ENCODE measurements around the gene ZXDC.

ZXDC gene

GRCh38 chr3:126498929-126499328 is 23.2 kb upstream of the ZXDC start:
- TF ChIP-seq CTCF (IDR thresholded peaks at IDR 0.05; ENCODE audit: poor library complexity, severe bottlenecking) = no peak
- no peaks in the 10 kb centered on the region for H3K4me1 ChIP-seq (ENCODE audit: insufficient read depth, poor library complexity, severe bottlenecking)

GRCh38 chr3:126498461-126498860 is 22.8 kb upstream of the ZXDC start:
- no peak for DNase-seq (ENCODE audit: low spot score)
- TF ChIP-seq CTCF (IDR thresholded peaks at IDR 0.05; ENCODE audit: poor library complexity, severe bottlenecking) = no peak
- no peak overlapping the region for H3K4me3 ChIP-seq (ENCODE audit: severe bottlenecking)
- no peaks in the 10 kb centered on the region for H3K27me3 ChIP-seq (ENCODE audit: insufficient read depth, poor library complexity, severe bottlenecking)
- ATAC-seq (ENCODE audit: low read depth) = no peak
- H3K4me1 ChIP-seq (ENCODE audit: insufficient read depth, poor library complexity, severe bottlenecking) = no peaks in the 10 kb centered on the region
- H3K27ac ChIP-seq (ENCODE audit: poor library complexity, severe bottlenecking) = no peak overlapping the region
- H3K9me3 ChIP-seq (ENCODE audit: severe bottlenecking) = no peaks in the 10 kb centered on the region
- H3K36me3 ChIP-seq (ENCODE audit: low read depth) = no peaks in the 10 kb centered on the region

More at GRCh38 chr3:126498929-126499328, 23.2 kb upstream of the ZXDC start:
- ATAC-seq (ENCODE audit: low read depth) = no peak
- Histone ChIP-seq H3K27me3 (ENCODE audit: insufficient read depth, poor library complexity, severe bottlenecking) (no peaks in the 10 kb centered on the region), H3K9me3 (ENCODE audit: severe bottlenecking) (no peaks in the 10 kb centered on the region), H3K4me3 (ENCODE audit: severe bottlenecking) (no peak overlapping the region), H3K27ac (ENCODE audit: poor library complexity, severe bottlenecking) (no peak overlapping the region), H3K36me3 (ENCODE audit: low read depth) (no peaks in the 10 kb centered on the region)
- no peak for DNase-seq (ENCODE audit: low spot score)

- ATAC-seq (ENCODE audit: low read depth) = no peak
Measured at GRCh38 chr3:126497956-126498355, 22.3 kb upstream of the ZXDC start.

GRCh38 chr3:126496894-126497850 is 21.5 kb upstream of the ZXDC start:
- Histone ChIP-seq H3K27ac (ENCODE audit: poor library complexity, severe bottlenecking) (no peak overlapping the region), H3K9me3 (ENCODE audit: severe bottlenecking) (no peaks in the 10 kb centered on the region), H3K4me1 (ENCODE audit: insufficient read depth, poor library complexity, severe bottlenecking) (no peaks in the 10 kb centered on the region), H3K36me3 (ENCODE audit: low read depth) (no peaks in the 10 kb centered on the region), H3K4me3 (ENCODE audit: severe bottlenecking) (no peak overlapping the region), H3K27me3 (ENCODE audit: insufficient read depth, poor library complexity, severe bottlenecking) (no peaks in the 10 kb centered on the region)
- no peak for TF ChIP-seq CTCF (IDR thresholded peaks at IDR 0.05; ENCODE audit: poor library complexity, severe bottlenecking)
- no peak for ATAC-seq (ENCODE audit: low read depth)
- DNase-seq (ENCODE audit: low spot score) = no peak

More at GRCh38 chr3:126497956-126498355, 22.3 kb upstream of the ZXDC start:
- Histone ChIP-seq H3K4me1 (ENCODE audit: insufficient read depth, poor library complexity, severe bottlenecking) (no peaks in the 10 kb centered on the region), H3K27me3 (ENCODE audit: insufficient read depth, poor library complexity, severe bottlenecking) (no peaks in the 10 kb centered on the region), H3K27ac (ENCODE audit: poor library complexity, severe bottlenecking) (no peak overlapping the region), H3K36me3 (ENCODE audit: low read depth) (no peaks in the 10 kb centered on the region), H3K4me3 (ENCODE audit: severe bottlenecking) (no peak overlapping the region), H3K9me3 (ENCODE audit: severe bottlenecking) (no peaks in the 10 kb centered on the region)
- no peak for DNase-seq (ENCODE audit: low spot score)
- no peak for TF ChIP-seq CTCF (IDR thresholded peaks at IDR 0.05; ENCODE audit: poor library complexity, severe bottlenecking)

GRCh38 chr3:126495786-126496185 is 20.1 kb upstream of the ZXDC start:
- no peak overlapping the region for H3K27ac ChIP-seq (ENCODE audit: poor library complexity, severe bottlenecking)
- no peak for TF ChIP-seq CTCF (IDR thresholded peaks at IDR 0.05; ENCODE audit: poor library complexity, severe bottlenecking)
- H3K27me3 ChIP-seq (ENCODE audit: insufficient read depth, poor library complexity, severe bottlenecking) = no peaks in the 10 kb centered on the region
- ATAC-seq (ENCODE audit: low read depth) (no peak), DNase-seq (ENCODE audit: low spot score) (no peak)
- H3K9me3 ChIP-seq (ENCODE audit: severe bottlenecking) = no peaks in the 10 kb centered on the region
- H3K36me3 ChIP-seq (ENCODE audit: low read depth) = no peaks in the 10 kb centered on the region
- no peaks in the 10 kb centered on the region for H3K4me1 ChIP-seq (ENCODE audit: insufficient read depth, poor library complexity, severe bottlenecking)
- no peak overlapping the region for H3K4me3 ChIP-seq (ENCODE audit: severe bottlenecking)

Data from RWPE2 (cell line).